Measurements from ENCODE around the gene OTUD3. TPM values are rescaled to one million over a fixed set of nuclear protein-coding genes. Genes with fewer than 3 reads are reported as not detected.

OTUD3 gene
- polyA plus RNA-seq, 1 donor (not counting 4 experiments of a cell fraction or from before 2014, with no cell fraction given), result 7.0 TPM

DNA sequence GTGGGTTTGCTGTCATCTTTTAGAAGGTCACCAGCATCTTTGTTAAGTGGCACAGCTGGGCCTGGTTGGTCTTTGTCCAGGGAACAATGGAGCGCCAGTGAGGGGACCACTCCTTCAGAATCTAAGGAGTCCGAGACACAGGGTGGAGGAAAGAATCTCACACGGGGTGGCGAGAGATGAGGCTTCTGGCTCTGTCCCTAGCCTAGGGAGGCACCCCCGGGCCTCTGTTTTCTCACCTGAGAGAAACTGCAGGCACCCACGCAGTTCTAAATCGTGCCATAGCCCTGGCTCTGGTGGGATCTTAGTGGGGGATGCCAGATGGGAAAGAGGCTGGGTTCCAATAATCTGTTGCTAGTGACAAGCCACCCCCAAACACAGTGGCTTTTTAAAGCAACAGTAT lies 52.1 kb downstream of the OTUD3 start:
- no peak overlapping the region for H3K27ac ChIP-seq (ENCODE audit: control insufficient read depth, insufficient read depth, low read length)
- peaks cover 4% of the 10 kb centered on the region for H3K9me3 ChIP-seq (ENCODE audit: control insufficient read depth, low read depth, low read length)
- H4K20me1 ChIP-seq (ENCODE audit: control insufficient read depth, extremely low read depth, insufficient read depth, low read length), result no peaks in the 10 kb centered on the region
- no peaks in the 10 kb centered on the region for H3K9me1 ChIP-seq (ENCODE audit: control insufficient read depth, extremely low read depth, insufficient read depth, low read length)
- FAIRE-seq, result no peak
- H3K4me3 ChIP-seq (ENCODE audit: control insufficient read depth in 2 of 3, extremely low read depth in 1 of 3, insufficient read depth in 2 of 3, low read depth in 1 of 3, low read length in 3 of 3), result no peak overlapping the region
- no peaks in the 10 kb centered on the region for H3K79me2 ChIP-seq (ENCODE audit: control insufficient read depth, insufficient read depth, low read length)
- H3K27me3 ChIP-seq (ENCODE audit: control insufficient read depth, extremely low read depth, insufficient read depth, low read length), result no peaks in the 10 kb centered on the region
- H2AFZ ChIP-seq (ENCODE audit: control insufficient read depth, low read length), result no peak overlapping the region
- DNase-seq (ENCODE audit: low read depth, low spot score), result no peak
- dilution Hi-C loops (cut with MboI; ENCODE audit: extremely low pct_ligation_motif_present, low sequenced_read_pairs), result no loop called here
- TF ChIP-seq, protein P1, sequence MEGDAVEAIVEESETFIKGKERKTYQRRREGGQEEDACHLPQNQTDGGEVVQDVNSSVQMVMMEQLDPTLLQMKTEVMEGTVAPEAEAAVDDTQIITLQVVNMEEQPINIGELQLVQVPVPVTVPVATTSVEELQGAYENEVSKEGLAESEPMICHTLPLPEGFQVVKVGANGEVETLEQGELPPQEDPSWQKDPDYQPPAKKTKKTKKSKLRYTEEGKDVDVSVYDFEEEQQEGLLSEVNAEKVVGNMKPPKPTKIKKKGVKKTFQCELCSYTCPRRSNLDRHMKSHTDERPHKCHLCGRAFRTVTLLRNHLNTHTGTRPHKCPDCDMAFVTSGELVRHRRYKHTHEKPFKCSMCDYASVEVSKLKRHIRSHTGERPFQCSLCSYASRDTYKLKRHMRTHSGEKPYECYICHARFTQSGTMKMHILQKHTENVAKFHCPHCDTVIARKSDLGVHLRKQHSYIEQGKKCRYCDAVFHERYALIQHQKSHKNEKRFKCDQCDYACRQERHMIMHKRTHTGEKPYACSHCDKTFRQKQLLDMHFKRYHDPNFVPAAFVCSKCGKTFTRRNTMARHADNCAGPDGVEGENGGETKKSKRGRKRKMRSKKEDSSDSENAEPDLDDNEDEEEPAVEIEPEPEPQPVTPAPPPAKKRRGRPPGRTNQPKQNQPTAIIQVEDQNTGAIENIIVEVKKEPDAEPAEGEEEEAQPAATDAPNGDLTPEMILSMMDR (optimal IDR thresholded peaks at IDR 0.05 in 1 of 3, IDR thresholded peaks at IDR 0.05 in 1 of 3, conservative IDR thresholded peaks at IDR 0.05 in 1 of 3; ENCODE audit: extremely low read depth in 1 of 3, insufficient read depth in 2 of 3, low read length in 3 of 3), result no peak
- no peak overlapping the region for H3K4me2 ChIP-seq (ENCODE audit: control insufficient read depth, extremely low read depth, insufficient read depth, low read depth, low read length)
- H3K4me1 ChIP-seq (ENCODE audit: control insufficient read depth, extremely low read depth, insufficient read depth, low read length), result no peaks in the 10 kb centered on the region
- no peak overlapping the region for H3K9ac ChIP-seq (ENCODE audit: control insufficient read depth, extremely low read depth, insufficient read depth, low read length)
- no peaks in the 10 kb centered on the region for H3K36me3 ChIP-seq (ENCODE audit: control insufficient read depth in 2 of 2, extremely low read depth in 1 of 2, insufficient read depth in 2 of 2, low read length in 2 of 2)

DNA sequence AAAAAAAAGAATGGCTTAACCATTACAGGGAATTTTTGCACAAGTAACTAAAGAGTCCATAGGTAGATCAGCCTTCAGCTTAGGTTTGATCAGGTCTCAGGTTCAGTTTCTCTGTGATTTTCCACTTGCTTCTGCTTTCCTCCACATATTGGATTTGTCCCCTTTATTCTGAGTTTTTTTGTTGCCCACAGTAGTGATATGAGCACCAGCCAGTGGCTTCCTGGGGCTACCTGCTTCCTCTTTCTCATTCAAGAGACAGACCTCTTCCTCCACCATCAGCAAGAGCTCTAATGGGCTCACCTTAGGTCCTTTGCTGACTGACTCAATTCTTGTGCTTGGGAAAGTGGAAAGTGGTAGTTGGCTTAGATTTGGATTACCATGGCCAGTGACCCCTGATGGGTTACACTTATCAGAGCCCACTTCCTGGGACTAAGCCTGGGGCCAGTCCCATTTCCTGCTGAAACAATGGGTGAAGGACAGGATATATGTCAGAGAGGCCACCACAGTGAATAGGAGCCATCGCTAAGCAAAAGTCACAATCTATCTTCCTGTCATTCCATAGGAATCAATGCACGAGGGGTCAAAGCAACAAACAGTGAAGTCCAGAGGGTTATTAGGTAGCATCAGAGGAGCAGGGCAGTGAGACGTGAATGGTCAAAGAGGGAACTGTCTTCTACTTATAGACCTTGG lies 54.0 kb downstream of the OTUD3 start:
- DNase-seq (ENCODE audit: low read depth, low spot score) (no peak), FAIRE-seq (no peak)
- no peak for TF ChIP-seq EZH2 (IDR thresholded peaks at IDR 0.05; ENCODE audit: low read length)
- TF ChIP-seq, protein P1 (optimal IDR thresholded peaks at IDR 0.05 in 1 of 3, IDR thresholded peaks at IDR 0.05 in 1 of 3, conservative IDR thresholded peaks at IDR 0.05 in 1 of 3; ENCODE audit: extremely low read depth in 1 of 3, insufficient read depth in 2 of 3, low read length in 3 of 3), result no peak
- Histone ChIP-seq H2AFZ (ENCODE audit: control insufficient read depth, low read length) (no peak overlapping the region), H3K4me2 (ENCODE audit: control insufficient read depth, extremely low read depth, insufficient read depth, low read depth, low read length) (no peak overlapping the region), H3K79me2 (ENCODE audit: control insufficient read depth, insufficient read depth, low read length) (no peaks in the 10 kb centered on the region), H3K4me3 (ENCODE audit: control insufficient read depth in 2 of 3, extremely low read depth in 1 of 3, insufficient read depth in 2 of 3, low read depth in 1 of 3, low read length in 3 of 3) (no peak overlapping the region), H3K9me3 (ENCODE audit: control insufficient read depth, low read depth, low read length) (peaks cover 4% of the 10 kb centered on the region), H3K27me3 (ENCODE audit: control insufficient read depth, extremely low read depth, insufficient read depth, low read length) (no peaks in the 10 kb centered on the region), H3K9me1 (ENCODE audit: control insufficient read depth, extremely low read depth, insufficient read depth, low read length) (no peaks in the 10 kb centered on the region), H3K27ac (ENCODE audit: control insufficient read depth, insufficient read depth, low read length) (no peak overlapping the region), H3K9ac (ENCODE audit: control insufficient read depth, extremely low read depth, insufficient read depth, low read length) (no peak overlapping the region), H3K4me1 (ENCODE audit: control insufficient read depth, extremely low read depth, insufficient read depth, low read length) (no peaks in the 10 kb centered on the region), H4K20me1 (ENCODE audit: control insufficient read depth, extremely low read depth, insufficient read depth, low read length) (no peaks in the 10 kb centered on the region), H3K36me3 (ENCODE audit: control insufficient read depth in 2 of 2, extremely low read depth in 1 of 2, insufficient read depth in 2 of 2, low read length in 2 of 2) (no peaks in the 10 kb centered on the region)
- dilution Hi-C loops (cut with MboI; ENCODE audit: extremely low pct_ligation_motif_present, low sequenced_read_pairs), result no loop called here

Measured in keratinocyte (primary cell).